ENCODE data around the gene PEDS1. TPM values are rescaled to one million over a fixed set of nuclear protein-coding genes. Genes with fewer than 3 reads are reported as not detected.

The PEDS1 gene
- total and polyA plus RNA-seq, 2 of the 8 experiments (the other 6 are each of a cell fraction or from before 2014, with no cell fraction given): 28.9 to 75.9 TPM

DNA sequence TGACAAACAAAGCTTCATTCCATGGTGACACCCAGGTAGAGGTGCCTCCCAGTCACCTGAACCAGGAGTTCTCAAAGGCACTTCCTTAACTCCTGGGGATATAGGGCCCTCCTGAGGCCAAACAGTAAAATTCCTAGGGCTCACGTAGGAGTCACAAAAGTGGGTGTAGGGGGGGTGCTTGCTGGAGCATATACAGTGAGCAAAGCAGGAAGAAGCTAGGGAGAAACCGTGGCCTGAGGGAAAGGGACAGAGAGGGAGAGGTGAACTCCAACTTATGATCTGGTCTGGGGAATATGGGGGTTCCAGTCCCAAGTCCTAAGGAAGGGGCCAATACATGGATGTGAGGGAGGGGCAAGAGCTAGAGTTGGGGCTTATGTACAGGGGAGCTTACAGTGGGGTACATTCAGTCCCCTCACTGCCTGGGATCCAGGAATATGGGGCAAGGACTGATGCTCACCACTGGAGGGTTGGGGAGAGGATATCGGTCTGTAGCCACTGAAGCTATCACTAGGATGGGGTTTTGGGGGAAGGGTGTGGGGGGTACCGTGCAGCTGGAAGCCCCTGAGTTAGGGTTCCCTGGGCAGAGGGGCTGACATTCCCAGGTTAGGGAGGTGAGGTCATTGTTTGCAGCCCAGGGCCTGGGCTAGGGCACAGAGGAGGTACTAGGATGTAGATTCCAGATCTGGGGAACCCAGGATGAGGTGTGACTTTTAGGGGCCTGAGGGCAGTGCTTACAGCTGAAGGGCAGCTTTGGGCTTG, 950 bp downstream of the PEDS1 start (continued):
- TF ChIP-seq SUZ12 (IDR thresholded peaks at IDR 0.05; ENCODE audit: low read length): no peak
